Peyer's patch (tissue), 4 donors: ENCODE measurements around the gene RELN.

ENCODE experiments used
- CTCF ChIP-seq, 6 experiments: fragments of 450-650 bp in 4 of 6; fragments of 200-600 bp in 2 of 6; sonication (generic) in 1 of 6; IDR thresholded peaks; one replicate each; pipeline ENCODE4 v1.5.1; 2017 to 2019; ENCODE audit warnings: antibody characterized with exemption in 6 of 6, mild to moderate bottlenecking in 3 of 6, moderate library complexity in 1 of 6
- POLR2A ChIP-seq, 2 donors: fragments of 450-650 bp; IDR thresholded peaks; one replicate each; pipeline ENCODE4 v1.5.1; 2017; ENCODE audit warnings: antibody characterized with exemption in 2 of 2, mild to moderate bottlenecking in 2 of 2, moderate library complexity in 2 of 2

GRCh38 chr7:103748680-103749079, 240.8 kb downstream of the RELN start:
- TF ChIP-seq POLR2A (IDR thresholded peaks at IDR 0.05) (no peak), CTCF (IDR thresholded peaks at IDR 0.05) (no peak)
